Activated T-helper 1 cell treated with anti-CD3 and anti-CD28 coated beads, Interleukin-12 subunit alpha, Interleukin-12 subunit beta, Interleukin-2, Interleukin-4 antibody, amounts not matched to agents 30 ng/mL and 10 ng/mL and 1 ng/mL, durations not matched to agents 14 hours and 24 hours and 36 hours (primary cell): Measurements from ENCODE around the gene ZNF865. TPM values are rescaled to one million over a fixed set of nuclear protein-coding genes. Genes with fewer than 3 reads are reported as not detected.

Source experiments
- DNase-seq: peaks from one replicate; pipeline ENCODE4 v3.0.0; 2021; ENCODE audit warnings: low spot score
- H3K27ac Mint-ChIP-seq: one replicate; pipeline ENCODE4 v1.8.0; 2021; ENCODE audit warnings: mild to moderate bottlenecking, mixed read lengths
- H3K27me3 Mint-ChIP-seq: one replicate; pipeline ENCODE4 v1.8.0; 2022; ENCODE audit warnings: mild to moderate bottlenecking, moderate library complexity, mixed read lengths; ENCODE audit not compliant: insufficient read depth
- H3K36me3 Mint-ChIP-seq: one replicate; pipeline ENCODE4 v1.8.0; 2021; ENCODE audit warnings: low read depth, mixed read lengths
- H3K4me1 Mint-ChIP-seq: one replicate; pipeline ENCODE4 v1.8.0; 2021; ENCODE audit warnings: low read depth, mixed read lengths
- H3K4me3 Mint-ChIP-seq: one replicate; pipeline ENCODE4 v1.8.0; 2021; ENCODE audit warnings: mild to moderate bottlenecking, moderate library complexity, mixed read lengths
- H3K9me3 Mint-ChIP-seq: one replicate; pipeline ENCODE4 v1.8.0; 2021; ENCODE audit warnings: mixed read lengths
- intact Hi-C: fragments of 100-400 bp; cut with micrococcal nuclease; formaldehyde crosslinking; loops from one replicate; pipeline ENCODE4 v1.15.1; 2024
- total RNA-seq: library from RNA; stranded (reverse); gene quantifications from 2 replicates; pipeline ENCODE4 v1.2.3, GENCODE V29; 2022

Gene ZNF865
- total RNA-seq, 1 donor from 2014 or later: 13.2 TPM

DNA sequence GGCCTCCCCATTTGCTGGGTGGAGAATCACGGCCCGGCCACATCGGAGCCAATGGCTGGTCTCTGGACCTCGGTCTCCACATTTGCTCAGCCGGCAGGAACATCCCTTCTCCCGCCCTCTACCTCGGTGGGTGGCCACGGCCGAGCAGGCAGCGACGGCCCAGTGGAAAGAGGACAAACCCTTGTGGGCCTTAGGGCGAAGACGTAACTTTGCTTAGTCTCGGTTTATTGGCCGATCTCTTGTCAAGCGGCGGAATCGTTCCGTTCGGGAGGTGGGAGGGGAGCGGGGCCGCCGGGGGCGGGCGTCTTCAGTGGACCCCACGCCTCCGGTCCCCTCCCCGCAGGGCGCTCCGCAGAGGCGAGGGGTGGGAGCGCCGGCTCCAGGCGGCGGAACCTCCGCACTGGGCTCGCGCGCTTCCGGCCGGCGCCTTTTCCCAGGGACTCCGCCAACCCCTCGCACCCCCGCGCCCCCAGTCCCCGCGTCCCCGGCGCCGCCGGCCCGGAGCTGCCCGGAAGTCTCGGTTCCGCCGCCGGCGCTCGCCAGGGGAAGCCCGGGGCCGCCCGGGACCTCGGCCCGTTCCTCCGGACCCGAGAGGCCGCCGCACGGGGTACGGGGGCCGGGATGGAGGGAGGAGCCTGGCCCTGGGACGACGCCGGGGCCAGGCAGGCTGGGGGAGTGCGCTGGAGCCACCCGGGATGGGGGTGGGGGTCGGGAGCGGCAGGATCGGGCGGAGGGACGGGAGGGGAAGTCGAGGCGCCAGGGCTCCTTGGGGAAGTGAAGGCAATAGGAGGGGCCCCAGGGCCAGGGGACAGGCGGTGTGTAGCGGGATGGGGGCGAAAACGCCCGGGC lies 35.4 kb downstream of the ZNF865 start, which contains the start of gene ZNF580:
Gene ZNF580, plus strand, starts transcription at position 426 of the 849 bp plus-strand sequence. CDS start 1,507 bp downstream, outside the sequence.
- H3K9me3 Mint-ChIP-seq: no peaks in the 10 kb centered on the region
- peaks cover 57% of the 10 kb centered on the region for H3K4me1 Mint-ChIP-seq
- no peaks in the 10 kb centered on the region for H3K27me3 Mint-ChIP-seq
- H3K27ac Mint-ChIP-seq: peak within 1 kb of the TSS; percentile 99
- intact Hi-C loops: loop anchor here (2.0 to 10.0 kb wide), 6 partner anchors 14 to 1176 kb away; partner anchors contain the start of genes KMT5C, LENG9, PPP6R1 and UBE2S
- DNase-seq: peak; percentile 60
- H3K36me3 Mint-ChIP-seq: peaks cover 41% of the 10 kb centered on the region
- H3K4me3 Mint-ChIP-seq: peak within 1 kb of the TSS; percentile 100

DNA sequence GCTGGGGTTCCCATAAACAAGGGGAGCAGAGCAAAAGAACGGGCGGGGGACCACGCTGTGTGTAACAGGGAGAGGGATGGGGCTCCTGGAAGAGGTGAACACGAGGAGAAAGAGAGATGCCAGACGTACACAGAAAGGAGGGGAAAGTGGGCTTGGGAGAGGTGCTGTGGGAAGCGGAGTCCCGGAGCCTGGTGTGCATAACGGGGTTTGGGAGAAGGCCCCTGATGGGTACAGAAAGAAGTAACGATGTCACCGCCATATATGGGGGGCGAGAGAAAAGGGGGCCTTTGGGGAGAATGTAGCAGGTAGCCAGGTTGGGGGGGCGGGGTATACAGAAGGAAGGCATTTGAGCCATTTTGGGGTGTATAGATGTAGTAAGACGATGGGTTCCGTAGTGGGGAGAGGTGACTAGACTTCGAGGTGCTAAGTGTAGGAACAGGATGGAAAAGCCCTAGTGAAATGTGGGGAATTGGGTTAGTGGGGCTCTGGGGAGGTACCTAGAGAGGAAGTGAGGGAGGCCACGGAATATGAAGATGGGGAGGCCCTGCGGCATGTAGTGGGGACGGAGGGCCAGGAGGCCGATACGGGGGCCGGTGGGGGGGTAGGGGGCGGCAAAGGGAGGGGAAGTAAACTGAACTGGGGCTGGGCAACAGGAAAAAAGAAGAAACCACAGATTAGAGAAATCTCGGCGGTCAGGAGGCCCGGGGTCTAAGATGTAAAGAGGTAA lies 36.1 kb downstream of the ZNF865 start:
- Mint-ChIP-seq H3K36me3 (peaks cover 34% of the 10 kb centered on the region), H3K4me3 (peak overlapping the region; percentile 100)

DNA sequence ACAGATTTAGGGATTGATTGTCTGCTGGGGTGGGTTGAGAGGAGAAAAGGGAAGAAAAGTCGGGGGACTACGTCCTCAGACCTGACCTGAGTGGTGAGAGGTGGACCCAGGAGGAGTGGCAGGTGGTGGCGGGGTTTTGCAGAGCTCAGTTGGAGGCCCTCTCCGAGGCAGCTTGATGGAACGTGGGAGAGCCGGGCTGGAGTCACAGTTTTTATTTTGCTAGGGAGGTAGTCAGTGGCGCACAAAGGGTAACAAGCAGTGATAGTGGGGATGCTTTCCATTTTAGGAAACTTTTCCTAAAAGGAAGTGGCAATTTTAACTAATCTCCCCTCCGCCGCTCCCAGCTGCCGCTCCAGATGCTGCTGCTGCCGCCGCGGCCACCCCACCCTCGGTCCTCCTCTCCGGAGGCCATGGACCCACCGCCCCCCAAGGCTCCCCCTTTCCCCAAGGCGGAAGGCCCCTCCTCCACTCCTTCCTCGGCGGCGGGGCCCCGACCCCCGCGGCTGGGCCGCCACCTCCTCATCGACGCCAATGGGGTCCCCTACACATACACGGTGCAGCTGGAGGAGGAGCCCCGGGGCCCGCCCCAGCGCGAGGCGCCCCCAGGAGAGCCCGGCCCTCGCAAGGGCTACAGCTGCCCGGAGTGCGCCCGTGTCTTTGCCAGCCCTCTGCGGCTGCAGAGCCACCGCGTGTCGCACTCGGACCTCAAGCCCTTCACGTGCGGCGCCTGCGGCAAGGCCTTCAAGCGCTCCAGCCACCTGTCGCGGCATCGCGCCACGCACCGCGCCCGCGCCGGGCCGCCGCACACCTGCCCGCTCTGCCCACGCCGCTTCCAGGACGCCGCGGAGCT lies 36.9 kb downstream of the ZNF865 start:
- H3K27me3 Mint-ChIP-seq: no peaks in the 10 kb centered on the region
- H3K4me1 Mint-ChIP-seq: peaks cover 45% of the 10 kb centered on the region
- H3K4me3 Mint-ChIP-seq: peak overlapping the region; percentile 100
- no peaks in the 10 kb centered on the region for H3K9me3 Mint-ChIP-seq
- peak overlapping the region; percentile 99 for H3K27ac Mint-ChIP-seq
- intact Hi-C loops: loop anchor here (1.0 to 10.0 kb wide), 9 partner anchors 7 to 1178 kb away; partner anchors contain the start of genes EPN1, KMT5C, LENG9 and PPP6R1
- H3K36me3 Mint-ChIP-seq: peaks cover 36% of the 10 kb centered on the region
- no peak for DNase-seq

More for the DNA sequence above, 36.1 kb downstream of the ZNF865 start:
- intact Hi-C loops: loop anchor here (2.0 to 10.0 kb wide), 6 partner anchors 15 to 1177 kb away; partner anchors contain the start of genes KMT5C, LENG9, PPP6R1 and UBE2S
- no peaks in the 10 kb centered on the region for H3K9me3 Mint-ChIP-seq
- H3K4me1 Mint-ChIP-seq: peaks cover 49% of the 10 kb centered on the region
- no peaks in the 10 kb centered on the region for H3K27me3 Mint-ChIP-seq
- H3K27ac Mint-ChIP-seq: peak overlapping the region; percentile 99
- no peak for DNase-seq

DNA sequence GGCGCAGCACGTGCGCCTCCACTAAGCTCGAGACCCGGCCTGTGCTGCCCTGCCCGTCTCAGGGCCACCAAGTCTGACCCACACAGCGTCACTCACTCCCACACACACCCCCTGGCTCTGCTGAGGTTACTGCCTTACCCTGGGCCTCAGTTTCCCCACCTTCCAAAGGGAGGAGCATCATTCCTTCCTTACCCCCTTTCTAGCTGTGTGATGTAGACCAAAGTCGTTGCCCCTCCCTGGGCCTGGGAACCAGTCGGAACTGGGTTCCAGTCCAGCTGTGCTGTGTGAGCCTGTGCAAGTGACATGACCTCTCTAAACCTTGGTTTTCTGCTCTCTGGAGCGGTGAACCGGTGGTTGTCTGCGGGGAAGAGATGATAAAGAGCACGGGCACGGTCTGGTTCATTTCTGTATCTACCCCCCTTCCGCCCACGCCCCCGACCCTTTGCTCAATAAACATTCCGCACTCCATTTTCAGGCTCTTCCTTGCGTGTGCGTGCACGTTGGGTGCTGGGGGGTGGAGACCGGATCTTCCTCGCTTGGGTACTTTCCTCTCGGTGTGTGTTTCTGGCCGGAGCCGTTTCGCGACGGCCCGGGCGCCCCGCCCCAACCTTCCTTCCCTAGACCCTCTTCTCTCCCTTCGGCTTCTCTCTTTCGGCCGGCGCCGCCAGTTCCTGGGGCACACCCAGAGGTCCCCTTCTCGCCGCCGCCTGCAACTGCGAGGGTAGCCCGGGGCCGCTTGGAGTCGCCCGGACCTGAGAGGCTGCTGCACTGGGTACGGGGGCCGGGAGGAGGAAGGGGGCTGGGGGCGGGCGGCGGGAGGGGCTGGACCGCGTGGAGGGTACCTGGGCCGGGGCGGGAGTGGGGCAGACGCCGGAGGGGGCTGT lies 37.8 kb downstream of the ZNF865 start, which contains the start of gene ZNF581:
Gene ZNF581, plus strand, starts transcription at position 647 of the 884 bp plus-strand sequence. CDS start 923 bp downstream, outside the sequence.
- intact Hi-C loops: loop anchor here (1.0 to 10.0 kb wide), 9 partner anchors 8 to 1178 kb away; partner anchors contain the start of genes EPN1, KMT5C, LENG9 and PPP6R1
- Mint-ChIP-seq H3K4me3 (peak within 1 kb of the TSS; percentile 100), H3K9me3 (no peaks in the 10 kb centered on the region), H3K4me1 (peaks cover 43% of the 10 kb centered on the region), H3K27ac (peak within 1 kb of the TSS; percentile 99), H3K27me3 (no peaks in the 10 kb centered on the region), H3K36me3 (peaks cover 33% of the 10 kb centered on the region)
- DNase-seq: peak; percentile 77

DNA sequence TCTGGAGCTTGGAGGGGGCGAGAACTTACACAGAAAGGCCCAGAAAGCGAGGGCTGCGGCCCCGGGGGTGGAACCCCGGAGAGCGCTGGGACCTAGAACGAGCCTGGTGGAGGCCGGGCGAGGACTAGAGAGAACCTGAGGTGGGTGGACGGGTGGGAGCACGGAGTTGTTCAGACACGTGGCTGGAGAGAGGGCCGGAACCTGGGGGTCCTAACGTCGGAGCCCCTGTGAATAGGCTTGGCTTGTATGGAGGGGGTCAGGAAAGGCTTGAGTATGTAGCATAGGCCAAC lies 38.4 kb downstream of the ZNF865 start:
- peaks cover 42% of the 10 kb centered on the region for H3K4me1 Mint-ChIP-seq

DNA sequence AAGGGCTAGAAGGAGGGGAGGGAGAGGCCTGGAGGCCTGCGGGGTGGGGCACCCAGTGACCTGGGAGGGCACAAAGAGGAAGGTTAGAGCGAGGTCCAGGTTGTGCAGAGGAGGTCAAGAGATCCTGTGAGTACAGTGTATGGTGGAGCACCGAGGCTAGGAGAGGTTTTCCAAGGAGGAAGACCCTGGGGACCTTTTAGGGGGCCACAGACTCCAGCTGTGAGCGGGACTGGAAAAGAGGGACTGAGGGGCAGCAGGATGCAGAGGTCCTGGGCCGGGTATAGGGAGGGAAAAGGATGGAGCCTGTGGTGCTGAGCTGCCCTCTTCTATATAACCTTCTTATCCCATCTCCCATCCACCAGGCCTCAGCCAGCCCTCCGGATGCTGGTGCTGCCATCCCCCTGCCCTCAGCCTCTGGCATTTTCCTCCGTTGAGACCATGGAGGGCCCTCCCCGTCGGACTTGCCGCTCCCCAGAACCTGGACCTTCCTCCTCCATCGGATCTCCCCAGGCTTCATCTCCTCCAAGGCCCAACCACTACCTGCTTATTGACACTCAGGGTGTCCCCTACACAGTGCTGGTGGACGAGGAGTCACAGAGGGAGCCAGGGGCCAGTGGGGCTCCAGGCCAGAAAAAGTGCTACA lies 38.9 kb downstream of the ZNF865 start:
- H3K4me3 Mint-ChIP-seq: peak overlapping the region; percentile 95
- DNase-seq: no peak
- peaks cover 39% of the 10 kb centered on the region for H3K4me1 Mint-ChIP-seq
- H3K36me3 Mint-ChIP-seq: peaks cover 27% of the 10 kb centered on the region
- intact Hi-C loops: loop anchor here (5.0 to 10.0 kb wide), 5 partner anchors 37 to 1180 kb away; partner anchors contain the start of genes KMT5C, LENG9, PPP6R1 and UBE2S
- no peaks in the 10 kb centered on the region for H3K9me3 Mint-ChIP-seq
- peak overlapping the region; percentile 92 for H3K27ac Mint-ChIP-seq
- no peaks in the 10 kb centered on the region for H3K27me3 Mint-ChIP-seq

More for the DNA sequence above, 38.4 kb downstream of the ZNF865 start:
- no peak for DNase-seq
- Mint-ChIP-seq H3K4me3 (peak overlapping the region; percentile 95), H3K9me3 (no peaks in the 10 kb centered on the region), H3K36me3 (peaks cover 31% of the 10 kb centered on the region), H3K27me3 (no peaks in the 10 kb centered on the region), H3K27ac (peak overlapping the region; percentile 92)
- intact Hi-C loops: loop anchor here (1.0 to 10.0 kb wide), 9 partner anchors 9 to 1179 kb away; partner anchors contain the start of genes EPN1, KMT5C, LENG9 and PPP6R1

DNA sequence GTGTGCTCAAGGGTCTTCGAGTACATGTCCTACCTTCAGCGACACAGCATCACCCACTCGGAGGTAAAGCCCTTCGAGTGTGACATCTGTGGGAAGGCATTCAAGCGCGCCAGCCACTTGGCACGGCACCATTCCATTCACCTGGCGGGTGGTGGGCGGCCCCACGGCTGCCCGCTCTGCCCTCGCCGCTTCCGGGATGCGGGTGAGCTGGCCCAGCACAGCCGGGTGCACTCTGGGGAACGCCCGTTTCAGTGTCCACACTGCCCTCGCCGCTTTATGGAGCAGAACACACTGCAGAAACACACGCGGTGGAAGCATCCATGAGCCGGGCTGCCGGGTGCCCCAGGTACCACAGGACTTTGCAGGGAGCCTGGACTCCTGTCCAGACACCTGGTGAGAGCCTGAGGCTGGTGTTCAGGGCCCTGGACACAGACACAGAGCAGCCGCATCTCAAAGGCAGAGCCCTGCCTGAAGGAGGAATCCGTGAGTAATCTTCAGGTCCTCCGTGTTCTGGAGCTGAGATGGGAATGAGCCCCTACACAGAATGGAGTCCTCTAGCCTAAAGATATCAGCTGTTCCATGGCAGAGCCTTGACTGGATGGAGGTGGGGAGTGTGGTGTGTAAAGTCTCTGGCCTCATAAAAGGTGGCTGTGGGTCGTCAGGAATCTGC lies 39.5 kb downstream of the ZNF865 start:
- intact Hi-C loops: loop anchor here (5.0 to 10.0 kb wide), 5 partner anchors 38 to 1180 kb away; partner anchors contain the start of genes KMT5C, LENG9, PPP6R1 and UBE2S
- Mint-ChIP-seq H3K4me3 (peak overlapping the region; percentile 95), H3K27ac (peak overlapping the region; percentile 92), H3K9me3 (no peaks in the 10 kb centered on the region), H3K36me3 (peaks cover 30% of the 10 kb centered on the region), H3K27me3 (no peaks in the 10 kb centered on the region), H3K4me1 (peaks cover 45% of the 10 kb centered on the region)
- DNase-seq: no peak

DNA sequence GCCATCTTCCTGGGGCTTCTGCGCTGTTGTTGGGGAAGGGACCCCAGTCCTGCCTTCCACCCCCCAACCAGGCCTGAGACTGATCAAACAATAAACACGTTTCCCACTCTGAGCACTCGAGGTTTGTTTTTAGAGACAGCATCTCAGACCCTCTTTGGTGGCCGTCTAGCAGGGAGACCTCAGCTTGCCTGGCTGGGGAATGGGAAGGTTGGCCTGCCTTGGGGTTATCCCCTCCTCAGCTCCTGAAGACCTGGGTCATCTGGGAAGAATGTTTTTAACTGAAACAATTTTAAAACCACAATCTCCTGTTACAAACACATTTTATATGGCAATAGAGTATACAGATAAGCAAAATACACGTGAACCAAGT lies 40.0 kb downstream of the ZNF865 start:
- no peak for DNase-seq
- Mint-ChIP-seq H3K4me1 (peaks cover 51% of the 10 kb centered on the region), H3K9me3 (no peaks in the 10 kb centered on the region), H3K4me3 (peak overlapping the region; percentile 75), H3K27ac (peak overlapping the region; percentile 44), H3K27me3 (no peaks in the 10 kb centered on the region), H3K36me3 (peaks cover 35% of the 10 kb centered on the region)
- intact Hi-C loops: loop anchor here (10.0 kb wide), 1 partner anchor 1181 kb away; the partner anchor contains the start of gene LENG9

DNA sequence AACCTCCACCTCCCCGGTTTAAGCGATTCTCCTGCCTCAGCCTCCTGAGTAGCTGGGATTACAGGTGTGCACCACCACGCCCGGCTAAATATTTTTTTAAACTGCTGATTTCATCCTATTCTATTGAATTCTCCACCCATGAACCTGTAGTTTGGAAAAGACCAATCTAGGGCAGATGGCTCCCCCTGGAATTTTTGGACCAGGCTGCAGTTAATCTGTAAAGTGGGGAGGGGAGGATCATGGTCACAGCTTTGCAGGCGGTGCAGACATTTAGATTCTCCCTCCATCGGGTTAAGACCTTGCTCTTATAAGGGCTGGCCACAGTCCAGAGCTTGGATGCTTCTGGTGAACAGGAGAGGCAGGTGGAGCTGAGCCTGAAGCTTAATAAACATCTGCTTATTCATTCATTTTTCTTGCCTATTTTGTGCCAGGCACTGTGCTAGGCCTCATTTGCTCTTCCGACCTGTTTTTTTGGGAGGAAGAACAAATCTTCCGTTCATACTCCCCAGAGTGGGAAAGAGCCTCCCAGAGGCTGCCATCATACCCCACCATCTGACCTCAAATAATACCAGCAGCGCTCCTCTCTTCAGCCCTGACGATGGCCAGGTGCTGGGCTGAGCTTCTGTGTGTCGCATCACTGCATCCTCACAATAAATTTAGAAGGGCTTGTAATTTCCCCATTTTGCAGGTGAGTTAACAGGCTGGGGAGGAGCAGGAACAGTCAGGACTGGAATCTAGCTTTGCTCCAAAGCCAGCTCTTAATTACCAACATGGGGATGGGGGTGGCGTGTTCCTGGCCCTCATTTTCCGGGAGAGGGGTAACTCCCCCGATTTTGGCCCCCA lies 41.7 kb downstream of the ZNF865 start:
- intact Hi-C loops: loop anchor here (10.0 kb wide), 1 partner anchor 1182 kb away; the partner anchor contains the start of gene LENG9
- Mint-ChIP-seq H3K9me3 (no peaks in the 10 kb centered on the region), H3K36me3 (peaks cover 32% of the 10 kb centered on the region), H3K27ac (peak overlapping the region; percentile 75), H3K4me1 (peaks cover 49% of the 10 kb centered on the region), H3K27me3 (no peaks in the 10 kb centered on the region), H3K4me3 (peak overlapping the region; percentile 82)
- no peak for DNase-seq
